Measurements from ENCODE around the gene RAB11FIP5.

DNA sequence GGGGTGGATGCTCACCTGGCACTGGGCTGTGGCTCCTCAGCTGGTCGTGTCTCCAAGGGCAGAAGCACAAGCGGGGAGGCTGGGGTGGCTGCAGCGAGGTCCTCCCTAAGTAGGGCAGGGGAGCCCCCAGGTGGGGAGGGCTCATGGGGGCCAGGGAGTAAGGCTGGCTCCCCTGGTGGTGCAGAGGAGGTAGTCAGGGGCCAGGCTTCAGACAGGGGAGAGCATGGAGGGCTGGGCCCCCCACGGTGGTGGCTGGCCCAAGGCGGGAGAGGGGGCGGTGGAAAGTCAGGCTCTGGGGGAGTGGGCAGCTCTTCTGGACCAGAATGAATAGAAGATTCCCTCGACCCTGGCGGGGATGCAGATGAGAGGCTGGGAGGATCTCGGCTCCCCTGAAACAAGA, 33.1 kb downstream of the RAB11FIP5 start:
- TF ChIP-seq, protein P1, sequence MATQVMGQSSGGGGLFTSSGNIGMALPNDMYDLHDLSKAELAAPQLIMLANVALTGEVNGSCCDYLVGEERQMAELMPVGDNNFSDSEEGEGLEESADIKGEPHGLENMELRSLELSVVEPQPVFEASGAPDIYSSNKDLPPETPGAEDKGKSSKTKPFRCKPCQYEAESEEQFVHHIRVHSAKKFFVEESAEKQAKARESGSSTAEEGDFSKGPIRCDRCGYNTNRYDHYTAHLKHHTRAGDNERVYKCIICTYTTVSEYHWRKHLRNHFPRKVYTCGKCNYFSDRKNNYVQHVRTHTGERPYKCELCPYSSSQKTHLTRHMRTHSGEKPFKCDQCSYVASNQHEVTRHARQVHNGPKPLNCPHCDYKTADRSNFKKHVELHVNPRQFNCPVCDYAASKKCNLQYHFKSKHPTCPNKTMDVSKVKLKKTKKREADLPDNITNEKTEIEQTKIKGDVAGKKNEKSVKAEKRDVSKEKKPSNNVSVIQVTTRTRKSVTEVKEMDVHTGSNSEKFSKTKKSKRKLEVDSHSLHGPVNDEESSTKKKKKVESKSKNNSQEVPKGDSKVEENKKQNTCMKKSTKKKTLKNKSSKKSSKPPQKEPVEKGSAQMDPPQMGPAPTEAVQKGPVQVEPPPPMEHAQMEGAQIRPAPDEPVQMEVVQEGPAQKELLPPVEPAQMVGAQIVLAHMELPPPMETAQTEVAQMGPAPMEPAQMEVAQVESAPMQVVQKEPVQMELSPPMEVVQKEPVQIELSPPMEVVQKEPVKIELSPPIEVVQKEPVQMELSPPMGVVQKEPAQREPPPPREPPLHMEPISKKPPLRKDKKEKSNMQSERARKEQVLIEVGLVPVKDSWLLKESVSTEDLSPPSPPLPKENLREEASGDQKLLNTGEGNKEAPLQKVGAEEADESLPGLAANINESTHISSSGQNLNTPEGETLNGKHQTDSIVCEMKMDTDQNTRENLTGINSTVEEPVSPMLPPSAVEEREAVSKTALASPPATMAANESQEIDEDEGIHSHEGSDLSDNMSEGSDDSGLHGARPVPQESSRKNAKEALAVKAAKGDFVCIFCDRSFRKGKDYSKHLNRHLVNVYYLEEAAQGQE (IDR thresholded peaks at IDR 0.05; ENCODE audit: insufficient read depth in 1 of 2, low read depth in 2 of 2, low read length in 2 of 2) = no peak
- no peak for TF ChIP-seq TAF1 (IDR thresholded peaks at IDR 0.05; ENCODE audit: borderline replicate concordance, insufficient read depth, low read length)
- TF ChIP-seq POLR2AphosphoS5 (IDR thresholded peaks at IDR 0.05; ENCODE audit: low read depth, low read length) = no peak
- TF ChIP-seq FOXP2 (optimal IDR thresholded peaks at IDR 0.05; ENCODE audit: borderline replicate concordance, extremely low read depth, extremely low read length, insufficient read depth) = no peak
- TF ChIP-seq SIN3A (IDR thresholded peaks at IDR 0.05; ENCODE audit: borderline replicate concordance, insufficient read depth, low read length) = no peak
